IPS-11a (cell line): ENCODE data around the gene PHACTR4.
"Not testable (repeated sequence)": the region's sequence is repeated elsewhere in the genome, so short reads cannot be mapped to it uniquely, and the experiment has no call there.

Source experiments
- H3K4me3 ChIP-seq: one replicate; pipeline ENCODE4 v1.5.1; 2013; ENCODE audit warnings: low read depth, low read length, control low read depth

Gene PHACTR4

DNA sequence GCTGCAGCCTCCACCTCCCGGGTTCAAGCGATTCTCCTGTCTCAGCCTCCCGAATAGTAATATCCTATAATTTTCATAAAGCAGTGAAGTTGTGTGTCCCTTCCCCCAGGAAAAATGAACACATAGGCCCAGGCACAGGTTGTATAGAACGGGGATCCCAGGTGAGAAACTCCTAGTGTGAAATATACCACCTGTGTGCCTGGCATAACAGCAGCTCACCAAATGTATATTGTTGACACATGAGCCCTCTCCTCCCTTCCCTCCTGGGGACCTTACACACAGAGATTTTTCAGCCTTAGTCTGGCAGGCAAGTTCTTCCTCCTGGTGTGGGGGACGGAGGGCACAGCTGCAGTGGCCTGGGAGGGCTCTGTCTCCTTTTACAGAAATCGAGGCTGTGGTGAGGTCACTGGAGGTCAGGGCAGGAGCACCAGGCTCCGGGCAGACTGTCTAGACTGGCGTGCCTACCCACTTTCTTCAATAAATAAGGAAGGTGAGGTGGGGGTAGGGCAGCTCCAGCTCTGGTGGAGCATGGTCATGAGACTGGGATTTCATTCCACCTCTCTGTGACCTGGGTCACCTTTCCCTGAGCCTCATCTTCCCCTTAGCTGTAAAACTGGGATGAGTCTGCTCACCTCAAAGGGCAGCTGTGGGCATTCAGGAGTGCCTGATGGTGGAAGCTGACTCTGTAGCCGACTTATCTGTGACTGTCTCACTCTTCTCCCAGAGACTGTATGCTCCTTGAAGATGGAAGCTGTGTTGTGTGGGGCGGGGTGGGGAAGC is 150.6 kb downstream of the PHACTR4 start:
- H3K4me3 ChIP-seq: no peak overlapping the region

DNA sequence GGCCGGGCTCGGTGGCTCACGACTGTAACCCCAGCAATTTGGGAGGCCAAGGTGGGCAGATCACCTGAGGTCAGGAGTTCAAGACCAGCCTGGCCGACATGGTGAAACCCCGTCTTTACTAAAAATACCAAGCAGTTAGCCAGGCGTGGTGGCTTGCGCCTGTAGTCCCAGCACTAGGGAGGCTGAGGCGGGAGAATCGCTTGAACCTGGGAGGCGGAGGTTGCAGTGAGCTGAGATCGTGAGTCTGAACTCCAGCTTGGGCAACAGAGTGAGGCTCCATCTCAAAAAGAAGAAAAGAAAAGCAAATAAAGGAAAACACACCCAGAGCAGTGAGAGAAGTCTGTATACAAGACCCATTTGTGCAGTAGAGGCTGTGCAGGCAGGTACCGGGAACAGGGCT is 151.3 kb downstream of the PHACTR4 start:
- not testable (repeated sequence) for H3K4me3 ChIP-seq

DNA sequence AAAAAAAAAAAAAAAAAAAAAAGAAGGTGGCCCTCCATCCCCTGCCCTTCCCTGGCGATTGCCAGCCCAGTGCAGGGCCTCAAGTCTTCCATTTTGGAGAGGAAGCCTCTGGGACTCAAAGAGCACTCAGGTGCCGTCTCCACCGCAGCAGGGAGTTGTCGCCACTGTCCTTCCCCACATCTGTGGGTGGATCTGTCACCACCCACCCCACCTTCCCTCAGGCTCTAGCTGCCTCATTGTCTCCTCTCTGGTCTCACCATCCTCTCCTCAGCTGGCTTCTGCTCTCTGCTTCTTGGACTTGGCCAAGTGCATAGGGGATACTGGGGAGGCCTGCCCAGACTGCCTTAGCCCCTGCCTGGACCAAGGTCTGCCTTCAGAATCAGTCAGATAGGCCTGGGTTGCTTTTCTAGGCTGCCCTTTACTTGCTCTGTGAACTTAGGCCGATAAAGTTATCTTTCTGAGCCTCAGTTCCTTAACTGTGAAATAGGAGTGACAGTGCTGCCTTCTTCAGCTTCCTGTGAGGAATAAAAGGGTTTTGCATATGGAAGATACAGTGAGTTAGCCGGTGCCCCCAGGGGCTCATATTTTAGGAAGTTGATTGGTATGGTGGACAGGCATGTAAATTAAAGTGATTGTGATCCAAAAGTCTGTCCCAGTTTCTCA is 152.1 kb downstream of the PHACTR4 start:
- no peak overlapping the region for H3K4me3 ChIP-seq

DNA sequence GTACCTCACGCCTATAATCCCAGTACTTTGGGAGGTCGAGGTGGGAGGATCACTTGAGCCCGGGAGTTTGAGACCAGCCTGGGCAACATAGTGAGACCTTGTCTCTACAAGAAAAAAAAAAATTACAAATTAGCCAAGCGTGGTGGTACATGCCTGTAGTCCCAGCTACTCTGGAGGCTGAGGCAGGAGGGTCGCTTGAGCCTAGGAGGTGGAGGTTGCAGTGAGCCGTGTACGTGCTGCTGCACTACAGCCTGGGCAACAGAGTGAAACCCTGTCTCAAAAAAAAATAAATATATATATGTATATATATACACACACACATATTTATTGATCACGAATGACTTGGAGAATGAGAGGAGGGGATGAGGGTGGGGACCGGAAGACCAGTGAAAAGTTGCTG is 153.0 kb downstream of the PHACTR4 start:
- H3K4me3 ChIP-seq: not testable (repeated sequence)

DNA sequence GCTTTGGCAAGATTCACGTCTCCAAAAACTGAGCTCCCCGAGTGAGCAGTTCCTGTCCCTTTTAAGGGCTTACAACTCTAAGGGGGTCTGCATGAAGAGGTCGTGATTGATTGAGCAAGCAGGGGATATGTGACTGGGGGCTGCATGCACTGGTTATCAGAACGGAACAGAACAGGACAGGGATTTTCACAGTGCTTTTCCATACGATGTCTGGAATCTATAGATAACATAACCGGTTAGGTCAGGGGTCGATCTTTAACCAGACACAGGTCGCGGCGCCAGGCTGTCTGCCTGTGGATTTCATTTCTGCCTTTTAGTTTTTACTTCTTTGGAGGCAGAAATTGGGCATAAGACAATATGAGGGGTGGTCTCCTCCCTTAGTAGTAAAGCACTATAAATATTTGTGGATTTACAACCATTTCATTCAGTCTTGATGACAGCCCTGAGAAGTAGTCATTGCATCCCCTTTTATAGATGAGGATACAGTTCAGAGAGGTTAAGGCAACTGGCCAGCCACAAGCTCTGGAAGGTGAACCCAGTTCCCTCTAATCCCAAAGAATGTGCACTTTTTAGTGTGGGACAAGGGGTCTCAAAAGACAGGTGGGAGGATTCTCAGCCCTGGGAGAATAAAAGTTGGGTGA is 155.6 kb downstream of the PHACTR4 start:
- not testable (repeated sequence) for H3K4me3 ChIP-seq

DNA sequence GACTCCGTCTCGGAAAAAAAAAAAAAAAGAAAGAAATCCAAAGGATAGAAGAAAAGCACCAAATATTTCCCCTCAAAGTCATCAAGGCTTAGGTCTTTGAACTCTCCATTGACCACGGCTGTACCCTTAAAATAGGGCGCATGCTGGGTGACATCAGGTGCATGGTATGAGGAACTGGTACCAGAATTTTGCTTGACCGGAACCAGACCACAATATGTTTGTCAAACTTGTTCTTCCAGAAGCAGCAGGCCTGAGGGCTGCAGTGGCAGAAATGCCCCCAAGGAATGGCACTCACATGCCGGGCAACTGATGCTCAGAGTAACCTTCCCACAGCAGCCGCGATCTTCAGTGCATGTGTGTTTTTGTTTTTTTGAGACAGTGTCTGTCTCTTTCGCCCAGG is 157.3 kb downstream of the PHACTR4 start:
- H3K4me3 ChIP-seq: no peak overlapping the region

DNA sequence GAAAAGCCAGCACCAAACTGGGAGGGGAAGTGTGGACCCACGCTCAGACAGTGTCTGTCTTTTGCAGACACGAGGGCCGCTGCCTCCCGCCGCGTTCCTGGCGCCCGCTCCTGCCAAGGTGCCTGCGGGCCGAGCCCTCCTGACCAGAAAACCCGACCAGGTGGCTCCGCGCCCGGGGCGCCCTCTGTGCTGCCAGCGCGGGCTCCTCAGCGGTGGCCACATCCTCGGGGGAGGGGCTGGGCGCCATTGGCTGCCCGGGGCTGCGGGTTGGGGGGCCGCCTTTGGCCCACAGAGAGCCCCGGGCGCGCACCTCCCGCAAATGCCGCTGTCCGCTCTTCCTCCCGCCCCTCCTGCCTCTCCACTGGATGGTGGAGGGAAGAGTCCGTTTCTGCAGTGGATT is 160.9 kb downstream of the PHACTR4 start:
- no peak overlapping the region for H3K4me3 ChIP-seq

DNA sequence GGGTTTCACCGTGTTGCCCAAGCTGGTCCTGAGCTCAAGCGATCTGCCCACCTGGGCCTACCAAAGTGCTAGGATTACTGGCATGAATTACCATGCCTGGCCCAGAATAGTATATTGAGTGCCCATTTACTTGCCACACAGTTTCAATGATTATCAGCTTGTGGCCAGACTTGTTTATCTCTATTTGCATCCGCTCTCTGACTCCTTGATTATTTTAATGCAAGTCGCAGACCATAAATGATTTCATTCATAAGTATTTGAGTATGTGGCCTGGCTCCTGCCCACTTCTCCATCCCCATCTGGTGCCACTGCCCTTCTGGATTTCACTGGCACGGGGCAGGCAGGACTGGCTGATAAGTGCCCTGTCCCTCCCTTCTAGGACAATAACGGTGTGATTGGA is 165.1 kb downstream of the PHACTR4 start:
- H3K4me3 ChIP-seq: no peak overlapping the region

DNA sequence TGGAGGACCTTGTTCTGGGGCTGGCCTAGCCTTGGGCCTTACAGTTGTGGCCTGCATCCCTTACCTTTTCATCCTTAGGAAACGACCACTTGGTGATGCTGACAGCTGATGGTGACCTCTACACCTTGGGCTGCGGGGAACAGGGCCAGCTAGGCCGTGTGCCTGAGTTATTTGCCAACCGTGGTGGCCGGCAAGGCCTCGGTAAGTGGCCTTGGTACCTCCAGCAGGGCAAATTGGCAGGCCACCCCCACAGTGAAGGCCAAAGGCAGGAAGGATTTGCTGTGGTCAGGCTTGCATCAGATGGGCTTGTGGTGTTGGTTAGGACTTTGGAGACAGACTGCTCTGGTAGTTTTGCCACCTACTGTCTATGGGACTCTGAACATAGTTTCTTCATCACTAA is 165.6 kb downstream of the PHACTR4 start:
- H3K4me3 ChIP-seq: no peak overlapping the region

DNA sequence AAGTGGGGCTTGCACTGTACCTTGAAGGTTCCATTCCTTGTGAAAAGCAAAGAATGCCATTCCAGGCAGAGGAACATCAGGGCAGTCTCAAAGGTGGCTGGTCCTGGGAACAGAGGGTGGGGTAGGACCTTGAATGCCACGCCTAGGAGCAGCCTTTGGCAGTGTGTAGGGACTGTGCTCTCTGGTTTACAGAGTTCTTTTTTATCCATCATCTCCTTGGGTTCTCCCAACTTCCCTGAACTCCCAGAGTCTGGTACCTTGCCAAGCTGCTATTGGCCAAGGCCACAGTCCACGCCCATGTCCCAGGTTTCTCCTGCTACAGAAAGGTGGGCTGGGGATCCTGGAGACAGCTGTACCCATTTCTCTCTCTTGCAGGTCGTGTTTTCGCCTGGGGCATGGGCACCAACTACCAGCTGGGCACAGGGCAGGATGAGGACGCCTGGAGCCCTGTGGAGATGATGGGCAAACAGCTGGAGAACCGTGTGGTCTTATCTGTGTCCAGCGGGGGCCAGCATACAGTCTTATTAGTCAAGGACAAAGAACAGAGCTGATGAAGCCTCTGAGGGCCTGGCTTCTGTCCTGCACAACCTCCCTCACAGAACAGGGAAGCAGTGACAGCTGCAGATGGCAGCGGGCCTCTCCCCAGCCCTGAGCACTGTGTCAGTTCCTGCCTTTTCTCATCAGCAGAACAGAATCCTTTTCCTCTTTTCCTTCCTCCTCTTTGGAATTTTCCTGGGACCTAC is 168.1 kb downstream of the PHACTR4 start:
- H3K4me3 ChIP-seq: no peak overlapping the region

DNA sequence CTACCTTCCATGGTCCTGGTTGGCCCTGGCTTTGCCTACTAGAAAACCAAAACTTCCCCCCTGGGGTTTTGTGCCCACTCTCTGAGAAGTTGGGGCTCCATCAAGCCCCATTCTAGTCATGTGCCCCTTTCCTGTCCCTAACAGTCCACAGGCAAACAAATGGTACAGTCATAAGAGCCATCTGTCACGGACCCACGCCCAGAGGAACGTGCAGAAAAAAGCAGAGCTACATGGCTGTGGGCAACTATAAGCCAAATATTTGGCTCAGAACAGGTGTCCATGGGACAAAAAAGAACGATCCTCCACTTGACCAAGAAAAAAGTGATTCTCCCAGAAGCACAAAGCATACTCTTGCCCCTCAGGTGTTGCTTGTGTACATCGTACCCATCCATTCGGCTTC is 168.7 kb downstream of the PHACTR4 start:
- H3K4me3 ChIP-seq: no peak overlapping the region

DNA sequence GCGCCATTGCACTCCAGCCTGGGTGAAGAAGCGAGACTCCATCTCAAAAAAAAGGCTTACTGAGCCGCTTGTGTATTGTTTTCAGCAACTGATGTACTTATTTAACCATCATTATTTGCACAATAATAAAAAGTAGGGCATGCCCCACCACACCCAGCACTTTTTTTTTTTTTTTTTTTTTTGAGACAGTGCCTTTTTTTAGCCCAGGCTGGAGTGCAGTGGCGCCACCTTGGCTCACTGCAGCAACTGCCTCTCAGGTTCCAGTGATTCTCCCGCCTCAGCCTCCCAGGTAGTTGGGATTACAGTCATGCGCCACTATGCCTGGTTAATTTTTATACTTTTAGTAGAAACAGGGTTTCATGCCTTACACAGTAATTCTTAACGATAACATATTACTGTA is 171.1 kb downstream of the PHACTR4 start:
- H3K4me3 ChIP-seq: no peak overlapping the region

DNA sequence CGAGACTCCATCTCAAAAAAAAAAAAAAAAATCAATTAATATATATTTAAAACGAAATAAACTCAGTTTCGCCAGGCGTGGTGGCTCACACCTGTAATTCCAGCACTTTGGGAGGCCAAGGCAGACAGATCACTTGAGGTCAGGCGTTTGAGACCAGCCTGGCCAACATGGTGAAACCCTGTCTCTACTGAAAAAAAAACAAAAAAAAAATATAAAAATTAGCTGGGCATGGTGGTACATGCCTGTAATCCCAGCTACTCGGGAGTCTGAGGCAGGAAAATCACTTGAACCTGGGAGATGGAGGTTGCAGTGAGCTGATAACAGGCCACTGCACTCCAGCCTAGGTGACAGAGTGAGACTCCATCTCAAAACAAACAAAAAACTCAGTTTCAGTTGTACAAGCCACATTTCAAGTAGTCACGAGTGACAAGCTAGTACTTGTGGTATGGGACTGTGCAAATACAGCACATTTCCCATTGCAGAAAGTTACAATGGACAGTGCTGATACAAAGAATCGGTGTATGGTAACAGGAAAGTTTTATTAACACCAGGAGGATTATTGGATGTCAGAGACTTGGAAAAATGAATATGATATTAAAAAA is 172.0 kb downstream of the PHACTR4 start:
- H3K4me3 ChIP-seq: not testable (repeated sequence)

DNA sequence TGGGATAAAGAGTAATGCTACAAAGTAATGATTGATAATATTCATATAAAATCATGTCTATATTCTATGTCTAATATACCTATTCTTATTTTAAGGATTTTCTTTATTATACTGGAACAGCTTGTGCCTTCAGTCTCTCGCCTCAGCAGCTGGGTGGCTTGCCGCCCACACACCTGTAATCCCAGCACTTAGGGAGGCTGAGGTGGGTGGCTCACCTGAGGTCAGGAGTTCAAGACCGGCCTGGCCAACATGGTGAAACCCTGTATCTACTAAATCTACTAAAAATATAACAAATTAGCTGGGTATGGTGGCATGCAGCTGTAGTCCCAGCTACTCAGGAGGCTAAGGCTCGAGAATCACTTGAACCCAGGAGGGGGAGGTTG is 175.7 kb downstream of the PHACTR4 start:
- H3K4me3 ChIP-seq: no peak overlapping the region

DNA sequence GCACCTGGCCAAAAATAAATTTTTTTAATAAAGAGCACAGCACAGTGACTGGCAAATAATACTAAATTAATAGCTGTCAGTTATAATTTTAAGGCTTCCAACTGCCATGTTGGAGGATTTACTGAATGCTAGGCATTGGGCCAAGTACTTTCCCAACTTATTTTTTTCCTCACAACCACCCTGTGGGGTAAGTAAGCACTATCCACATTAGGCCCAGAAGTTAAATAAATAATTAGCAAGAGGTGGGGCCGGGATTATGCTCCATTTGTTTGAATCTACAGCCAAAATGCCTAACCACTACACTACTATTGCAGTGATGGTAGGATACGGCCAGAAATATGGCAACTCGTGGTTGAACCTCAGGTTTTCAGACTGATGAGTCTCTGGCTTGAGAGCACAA is 178.8 kb downstream of the PHACTR4 start:
- H3K4me3 ChIP-seq: no peak overlapping the region
